ENCODE data around the gene CBX4. TPM values are rescaled to one million over a fixed set of nuclear protein-coding genes. Genes with fewer than 3 reads are reported as not detected.

CBX4 gene
- total RNA-seq, 3 donors from 2014 or later, result 11.5 to 20.6 (median 13.4) TPM

- TF ChIP-seq CTCF (IDR thresholded peaks at IDR 0.05), result no peak
- TF ChIP-seq POLR2AphosphoS5 (IDR thresholded peaks at IDR 0.05), result no peak
- no peak for TF ChIP-seq POLR2A (IDR thresholded peaks at IDR 0.05)
- no peaks in the 10 kb centered on the region for H3K36me3 ChIP-seq
- peaks cover 0 to 5% of the 10 kb centered on the region in 2 donors for H3K4me1 ChIP-seq
- peaks cover 2 to 21% of the 10 kb centered on the region in 2 donors for H3K27me3 ChIP-seq
- no peaks in the 10 kb centered on the region for H3K9me3 ChIP-seq
- H3K27ac ChIP-seq, result no peak overlapping the region
- DNase-seq (ENCODE audit: low spot score in 2 of 2), result no peak
- intact Hi-C loops (cut with DNase I; ENCODE audit: low total_unique reads), result no loop called here
- H3K4me3 ChIP-seq, result no peak overlapping the region
Measured at GRCh38 chr17:79785017-79785899, 54.0 kb downstream of the CBX4 start.

GRCh38 chr17:79784353-79785016 is 54.8 kb downstream of the CBX4 start:
- TF ChIP-seq POLR2AphosphoS5 (IDR thresholded peaks at IDR 0.05) (no peak), CTCF (IDR thresholded peaks at IDR 0.05) (no peak), POLR2A (IDR thresholded peaks at IDR 0.05) (no peak)
- intact Hi-C loops (cut with DNase I; ENCODE audit: low total_unique reads), result no loop called here
- Histone ChIP-seq H3K27me3 (peaks cover under 1 to 13% of the 10 kb centered on the region in 2 donors), H3K4me3 (no peak overlapping the region), H3K4me1 (no peaks in the 10 kb centered on the region), H3K27ac (no peak overlapping the region), H3K36me3 (no peaks in the 10 kb centered on the region), H3K9me3 (no peaks in the 10 kb centered on the region)
- DNase-seq (ENCODE audit: low spot score in 2 of 2), result no peak

GRCh38 chr17:79783891-79784290 is 55.3 kb downstream of the CBX4 start:
- peaks cover 0 to 7% of the 10 kb centered on the region in 2 donors for H3K27me3 ChIP-seq
- H3K27ac ChIP-seq, result no peak overlapping the region
- peaks cover 0 to under 1% of the 10 kb centered on the region in 2 donors for H3K4me1 ChIP-seq
- no peaks in the 10 kb centered on the region for H3K9me3 ChIP-seq
- H3K36me3 ChIP-seq, result no peaks in the 10 kb centered on the region
- DNase-seq (ENCODE audit: low spot score in 2 of 2), result no peak
- intact Hi-C loops (cut with DNase I; ENCODE audit: low total_unique reads), result no loop called here
- no peak overlapping the region for H3K4me3 ChIP-seq
- TF ChIP-seq CTCF (IDR thresholded peaks at IDR 0.05) (no peak), POLR2AphosphoS5 (IDR thresholded peaks at IDR 0.05) (no peak), POLR2A (IDR thresholded peaks at IDR 0.05) (no peak)

Other genes starting within 250 kb of the CBX4 start
- gene RBFOX3, start 228.4 kb downstream of the CBX4 start, total RNA-seq, result not detected
- gene ENPP7, start 108.5 kb downstream of the CBX4 start, total RNA-seq, result not detected
- gene CBX2, start 61.3 kb downstream of the CBX4 start, total RNA-seq, result 1 to 10 TPM; 1.2 to 2.2 (median 2.0) TPM
- 1 to 10 TPM; 1.9 to 9.2 (median 6.7) TPM for gene CBX8, start 42.4 kb downstream of the CBX4 start, total RNA-seq
- gene TBC1D16, start 196.4 kb upstream of the CBX4 start, total RNA-seq, result 10 to 100 TPM; 27.1 to 92.2 (median 32.8) TPM
- 10 to 100 TPM in 2 of 3 donors, 1 to 10 TPM in 1; 7.4 to 11.8 (median 11.6) TPM for gene CCDC40, start 197.2 kb upstream of the CBX4 start, total RNA-seq